DND-41 (cell line): ENCODE measurements around the gene CD63.

ENCODE experiments used
- ATAC-seq: fragments of 200-7000 bp; cut with Tn5 transposase; 3 replicates; pipeline ENCODE4 v1.9.1; 2021; ENCODE audit warnings: low read depth; ENCODE audit not compliant: insufficient read depth
- DNase-seq: peaks from one replicate; pipeline ENCODE4 v3.0.0-alpha.2; 2020
- H2AFZ ChIP-seq: 2 replicates; pipeline ENCODE4 v1.6.0; 2012; ENCODE audit warnings: low read depth, low read length
- H3K27ac ChIP-seq: 2 replicates; pipeline ENCODE4 v1.5.1; 2012; ENCODE audit warnings: low read length, inconsistent platforms
- H3K27me3 ChIP-seq: fragments of 200-600 bp; sonication (generic); 2 replicates; pipeline ENCODE4 v1.6.0; 2012; ENCODE audit warnings: low read length, mild to moderate bottlenecking, inconsistent platforms; ENCODE audit not compliant: insufficient read depth, poor library complexity
- H3K36me3 ChIP-seq: 2 replicates; pipeline ENCODE4 v1.5.1; 2012; ENCODE audit warnings: low read length, inconsistent platforms; ENCODE audit not compliant: insufficient read depth
- H3K4me1 ChIP-seq: 2 replicates; pipeline ENCODE4 v1.5.1; 2012; ENCODE audit warnings: mild to moderate bottlenecking, low read length; ENCODE audit not compliant: insufficient read depth
- H3K4me2 ChIP-seq: 2 replicates; pipeline ENCODE4 v1.6.0; 2012; ENCODE audit warnings: mild to moderate bottlenecking, moderate library complexity, low read length, inconsistent platforms; ENCODE audit not compliant: insufficient read depth
- H3K4me3 ChIP-seq, 2 experiments: fragments of 200-600 bp in 1 of 2; shearing (Covaris generic) in 1 of 2; 2 replicates each; pipeline ENCODE4 v1.5.1; 2012 to 2016; ENCODE audit warnings: inconsistent platforms in 2 of 2, low read length in 2 of 2, mild to moderate bottlenecking in 2 of 2, low read depth in 1 of 2, moderate library complexity in 1 of 2
- H3K79me2 ChIP-seq: 2 replicates; pipeline ENCODE4 v1.6.0; 2012; ENCODE audit warnings: low read length, inconsistent platforms; ENCODE audit not compliant: insufficient read depth
- H3K9ac ChIP-seq: 2 replicates; pipeline ENCODE4 v1.6.0; 2012; ENCODE audit warnings: low read depth, mild to moderate bottlenecking, inconsistent platforms, low read length, moderate library complexity
- H3K9me3 ChIP-seq: 2 replicates; pipeline ENCODE4 v1.5.1; 2012; ENCODE audit warnings: low read length, moderate library complexity, mild to moderate bottlenecking, inconsistent platforms; ENCODE audit not compliant: insufficient read depth, severe bottlenecking
- H4K20me1 ChIP-seq: 2 replicates; pipeline ENCODE4 v1.6.0; 2012; ENCODE audit warnings: low read length; ENCODE audit not compliant: insufficient read depth
- EZH2 ChIP-seq: IDR thresholded peaks from 3 replicates; pipeline ENCODE4 v1.6.1; 2012; ENCODE audit warnings: borderline replicate concordance, low read depth, mild to moderate bottlenecking, moderate library complexity, low read length, inconsistent platforms; ENCODE audit not compliant: severe bottlenecking
- TF ChIP-seq, protein P1 (sequence below): IDR thresholded peaks from 2 replicates; pipeline ENCODE4 v1.5.1; 2012; ENCODE audit warnings: borderline replicate concordance, low read length, moderate library complexity, mild to moderate bottlenecking; ENCODE audit not compliant: poor library complexity, severe bottlenecking; ENCODE audit errors: extremely low read depth

CD63 gene

GRCh38 chr12:55767156-55767555 lies 38.3 kb upstream of the CD63 start:
- H3K79me2 ChIP-seq, result peaks cover 21% of the 10 kb centered on the region
- no peak overlapping the region for H2AFZ ChIP-seq
- peaks cover 69% of the 10 kb centered on the region for H3K36me3 ChIP-seq
- no peak overlapping the region for H3K27ac ChIP-seq
- no peaks in the 10 kb centered on the region for H3K9me3 ChIP-seq
- DNase-seq, result no peak
- TF ChIP-seq, protein P1, sequence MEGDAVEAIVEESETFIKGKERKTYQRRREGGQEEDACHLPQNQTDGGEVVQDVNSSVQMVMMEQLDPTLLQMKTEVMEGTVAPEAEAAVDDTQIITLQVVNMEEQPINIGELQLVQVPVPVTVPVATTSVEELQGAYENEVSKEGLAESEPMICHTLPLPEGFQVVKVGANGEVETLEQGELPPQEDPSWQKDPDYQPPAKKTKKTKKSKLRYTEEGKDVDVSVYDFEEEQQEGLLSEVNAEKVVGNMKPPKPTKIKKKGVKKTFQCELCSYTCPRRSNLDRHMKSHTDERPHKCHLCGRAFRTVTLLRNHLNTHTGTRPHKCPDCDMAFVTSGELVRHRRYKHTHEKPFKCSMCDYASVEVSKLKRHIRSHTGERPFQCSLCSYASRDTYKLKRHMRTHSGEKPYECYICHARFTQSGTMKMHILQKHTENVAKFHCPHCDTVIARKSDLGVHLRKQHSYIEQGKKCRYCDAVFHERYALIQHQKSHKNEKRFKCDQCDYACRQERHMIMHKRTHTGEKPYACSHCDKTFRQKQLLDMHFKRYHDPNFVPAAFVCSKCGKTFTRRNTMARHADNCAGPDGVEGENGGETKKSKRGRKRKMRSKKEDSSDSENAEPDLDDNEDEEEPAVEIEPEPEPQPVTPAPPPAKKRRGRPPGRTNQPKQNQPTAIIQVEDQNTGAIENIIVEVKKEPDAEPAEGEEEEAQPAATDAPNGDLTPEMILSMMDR, result no peak
- TF ChIP-seq EZH2, result no peak
- no peak for ATAC-seq
- H3K27me3 ChIP-seq, result no peaks in the 10 kb centered on the region
- no peaks in the 10 kb centered on the region for H3K4me1 ChIP-seq
- peaks cover 5% of the 10 kb centered on the region; the same call in 1 of the 2 replicates for H4K20me1 ChIP-seq
- H3K4me3 ChIP-seq, result no peak overlapping the region
- no peak overlapping the region for H3K4me2 ChIP-seq
- H3K9ac ChIP-seq, result no peak overlapping the region

DNA sequence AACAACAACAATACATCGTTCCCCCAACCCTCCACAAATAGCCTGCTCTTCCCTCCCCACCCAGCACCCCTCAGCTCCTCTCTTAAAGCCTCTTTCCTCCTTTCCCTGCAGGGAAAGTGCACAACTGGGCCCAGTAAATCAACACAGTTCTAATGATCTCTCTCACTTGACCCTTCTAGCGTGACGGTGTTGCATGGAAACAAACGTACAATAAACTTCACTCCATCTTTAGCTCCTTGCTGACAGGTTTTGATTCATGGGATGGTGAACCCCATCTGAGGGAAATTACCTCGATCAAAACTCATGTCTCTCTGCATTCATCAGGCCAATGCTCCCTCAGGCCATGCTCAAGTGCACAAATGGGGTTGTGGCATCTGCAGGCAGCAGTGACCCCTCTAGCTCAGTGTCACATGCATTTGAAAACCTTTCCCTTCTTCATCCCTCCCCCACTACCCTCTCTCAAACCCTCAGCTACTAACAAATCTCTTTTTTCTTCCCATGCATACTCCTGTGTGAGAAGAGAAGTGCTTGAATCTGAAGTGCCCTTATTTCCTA lies 37.0 kb upstream of the CD63 start:
- peaks cover 67% of the 10 kb centered on the region for H3K36me3 ChIP-seq
- ATAC-seq, result no peak

GRCh38 chr12:55762646-55763045 lies 33.8 kb upstream of the CD63 start:
- Histone ChIP-seq H3K36me3 (peaks cover 83% of the 10 kb centered on the region), H3K79me2 (peaks cover 11% of the 10 kb centered on the region), H3K4me3 (no peak overlapping the region), H3K9me3 (no peaks in the 10 kb centered on the region), H2AFZ (no peak overlapping the region), H3K27ac (no peak overlapping the region), H3K27me3 (no peaks in the 10 kb centered on the region), H4K20me1 (no peaks in the 10 kb centered on the region), H3K4me1 (no peaks in the 10 kb centered on the region), H3K9ac (no peak overlapping the region), H3K4me2 (no peak overlapping the region)
- DNase-seq, result no peak
- no peak for ATAC-seq
- TF ChIP-seq, protein P1, result no peak
- TF ChIP-seq EZH2, result no peak

More for the DNA sequence above, 37.0 kb upstream of the CD63 start:
- no peak for DNase-seq
- Histone ChIP-seq H3K4me1 (no peaks in the 10 kb centered on the region), H3K9me3 (no peaks in the 10 kb centered on the region), H3K4me2 (no peak overlapping the region), H2AFZ (no peak overlapping the region), H3K27me3 (no peaks in the 10 kb centered on the region), H3K4me3 (no peak overlapping the region), H4K20me1 (no peaks in the 10 kb centered on the region), H3K27ac (no peak overlapping the region), H3K79me2 (peaks cover 13% of the 10 kb centered on the region), H3K9ac (no peak overlapping the region)
- TF ChIP-seq EZH2, result no peak
- TF ChIP-seq, protein P1, result no peak
